HCT116 (cell line): ENCODE data around the gene TRAPPC12. TPM values are rescaled to one million over a fixed set of nuclear protein-coding genes. Genes with fewer than 3 reads are reported as not detected.

ENCODE experiments used
- ATAC-seq: fragments of 200-7000 bp; cut with Tn5 transposase; 2 replicates; pipeline ENCODE4 v1.9.1; 2020; ENCODE audit warnings: mild to moderate bottlenecking, moderate library complexity
- BruUV-seq: library from RNA; stranded (reverse); fragments of 400-500 nt; replicated peaks from 2 replicates; lab custom pipeline; 2021; lab: Mats Ljungman, UMichigan
- CTCF ChIA-PET: fragments of 300-600 bp; sonication (Branson Sonifier 250); formaldehyde crosslinking; loops from one replicate; lab custom pipeline; 2021; ENCODE audit warnings: antibody characterized with exemption; lab: Charles Lee
- POLR2A ChIA-PET: fragments of 300-600, 350-600 bp; sonication (Branson Sonifier 250); formaldehyde crosslinking; loops from one replicate; lab custom pipeline; 2021; ENCODE audit warnings: antibody characterized with exemption; lab: Charles Lee
- RAD21 ChIA-PET, 2 experiments: fragments of 300-600 bp; sonication (Branson Sonifier 250); formaldehyde crosslinking; loops; one replicate each; lab custom pipeline; 2023; ENCODE audit warnings: low total read pairs in 2 of 2; ENCODE audit not compliant: uncharacterized antibody in 2 of 2, unreplicated experiment in 2 of 2, low non-redundant PET in 1 of 2; lab: Charles Lee
- DNase-seq: peaks from one replicate; pipeline ENCODE4 v3.0.0-alpha.2; 2010; ENCODE audit warnings: low read depth, low spot score
- H2AFZ ChIP-seq: fragments of 200-600 bp; shearing (Covaris generic), sonication (generic); 2 replicates; pipeline ENCODE4 v1.6.1; 2017; ENCODE audit warnings: low read depth, mixed run types, mixed read lengths, antibody characterized with exemption, low read length; ENCODE audit not compliant: poor library complexity, severe bottlenecking
- H3K27ac ChIP-seq: 2 replicates; pipeline ENCODE4 v1.5.1; 2012; ENCODE audit warnings: low read depth, low read length
- H3K27me3 ChIP-seq: fragments of 200-600 bp; sonication (generic); 2 replicates; pipeline ENCODE4 v1.6.1; 2016; ENCODE audit warnings: mixed run types, low read length, mixed read lengths; ENCODE audit not compliant: insufficient read depth
- H3K36me3 ChIP-seq, 2 experiments: fragments of 200-500 bp in 1 of 2; fragments of 200-600 bp in 1 of 2; sonication (Bioruptor generic) in 1 of 2; sonication (generic) in 1 of 2; 2 replicates each; pipeline versions ENCODE4 v1.5.1 to v1.6.1; 2014 to 2016; ENCODE audit warnings: low read length in 2 of 2, inconsistent platforms in 1 of 2, mixed read lengths in 1 of 2, mixed run types in 1 of 2; ENCODE audit not compliant: insufficient read depth in 2 of 2, control insufficient read depth in 1 of 2
- H3K4me1 ChIP-seq, 2 experiments: fragments of 200-600 bp in 1 of 2; sonication (generic) in 1 of 2; 2 replicates each; pipeline versions ENCODE4 v1.5.1 to v1.6.1; 2012 to 2017; ENCODE audit warnings: low read length in 2 of 2, inconsistent platforms in 1 of 2, mild to moderate bottlenecking in 1 of 2, mixed read lengths in 1 of 2, mixed run types in 1 of 2, moderate library complexity in 1 of 2; ENCODE audit not compliant: insufficient read depth in 2 of 2, control insufficient read depth in 1 of 2
- H3K4me2 ChIP-seq: fragments of 200-600 bp; sonication (generic); 2 replicates; pipeline ENCODE4 v1.6.1; 2017; ENCODE audit warnings: mixed run types, low read length, mixed read lengths
- H3K4me3 ChIP-seq, 2 experiments: fragments of 200-600 bp in 1 of 2; sonication (generic) in 1 of 2; replicated peaks in 1 of 2; 2 replicates each; pipeline ENCODE4 v1.5.1; 2011 to 2016; ENCODE audit warnings: low read length in 2 of 2, control low read depth in 1 of 2, low read depth in 1 of 2, mild to moderate bottlenecking in 1 of 2, mixed read lengths in 1 of 2, mixed run types in 1 of 2
- H3K79me2 ChIP-seq: fragments of 200-600 bp; sonication (generic); 2 replicates; pipeline ENCODE4 v1.6.1; 2017; ENCODE audit warnings: mild to moderate bottlenecking, mixed run types, low read length, moderate library complexity, mixed read lengths; ENCODE audit not compliant: insufficient read depth
- H3K9ac ChIP-seq: fragments of 200-600 bp; sonication (generic); 2 replicates; pipeline ENCODE4 v1.6.1; 2016; ENCODE audit warnings: low read length, mixed read lengths
- H3K9me2 ChIP-seq: fragments of 200-600 bp; sonication (generic), shearing (Covaris generic); 2 replicates; pipeline ENCODE4 v1.6.1; 2017; ENCODE audit warnings: mixed run types, mild to moderate bottlenecking, moderate library complexity; ENCODE audit not compliant: insufficient read depth
- H3K9me3 ChIP-seq, 2 experiments: fragments of 200-500 bp in 1 of 2; fragments of 200-600 bp in 1 of 2; sonication (Bioruptor generic) in 1 of 2; sonication (generic) in 1 of 2; 2 replicates each; pipeline ENCODE4 v1.6.1; 2014 to 2017; ENCODE audit warnings: low read length in 2 of 2, mixed read lengths in 2 of 2, inconsistent platforms in 1 of 2, low read depth in 1 of 2, mild to moderate bottlenecking in 1 of 2, mixed run types in 1 of 2, moderate library complexity in 1 of 2; ENCODE audit not compliant: control insufficient read depth in 1 of 2, insufficient read depth in 1 of 2
- H4K20me1 ChIP-seq: fragments of 200-600 bp; sonication (generic), shearing (Covaris generic); 2 replicates; pipeline ENCODE4 v1.6.1; 2017; ENCODE audit warnings: mixed run types, mild to moderate bottlenecking, moderate library complexity; ENCODE audit not compliant: insufficient read depth
- ATF3 ChIP-seq: IDR thresholded peaks from 2 replicates; pipeline ENCODE4 v1.6.1; 2012
- EGR1 ChIP-seq: IDR thresholded peaks from 2 replicates; pipeline ENCODE4 v1.6.1; 2012; ENCODE audit warnings: low read depth
- FOSL1 ChIP-seq: IDR thresholded peaks from 2 replicates; pipeline ENCODE4 v1.6.1; 2012; ENCODE audit warnings: low read depth
- JUND ChIP-seq: IDR thresholded peaks from 2 replicates; pipeline ENCODE4 v1.6.1; 2012
- MAX ChIP-seq: IDR thresholded peaks from 2 replicates; pipeline ENCODE4 v1.6.1; 2012
- POLR2A ChIP-seq: IDR thresholded peaks from 2 replicates; pipeline ENCODE4 v1.7.0; 2011; ENCODE audit warnings: borderline replicate concordance; ENCODE audit not compliant: insufficient read depth, insufficient read length; ENCODE audit errors: extremely low read depth
- SIN3A ChIP-seq: IDR thresholded peaks from 2 replicates; pipeline ENCODE4 v1.6.1; 2012; ENCODE audit warnings: low read depth
- SP1 ChIP-seq: IDR thresholded peaks from 2 replicates; pipeline ENCODE4 v1.6.1; 2012; ENCODE audit warnings: low read depth
- SRF ChIP-seq: IDR thresholded peaks from 2 replicates; pipeline ENCODE4 v1.6.1; 2012; ENCODE audit warnings: low read depth
- YY1 ChIP-seq: IDR thresholded peaks from 2 replicates; pipeline ENCODE4 v1.6.1; 2011; ENCODE audit warnings: low read length, low read depth, moderate library complexity, mild to moderate bottlenecking; ENCODE audit not compliant: insufficient replicate concordance; ENCODE audit errors: extremely low read depth
- ZBTB33 ChIP-seq: IDR thresholded peaks from 2 replicates; pipeline ENCODE4 v1.6.1; 2011; ENCODE audit warnings: mild to moderate bottlenecking, low read length, moderate library complexity; ENCODE audit not compliant: insufficient replicate concordance; ENCODE audit errors: extremely low read depth
- ZFX ChIP-seq: fragments of 450-650 bp; IDR thresholded peaks from 2 replicates; pipeline ENCODE4 v1.6.1; 2017
- ZNF274 ChIP-seq: fragments of 200-500 bp; sonication (Bioruptor generic); IDR thresholded peaks from 2 replicates; pipeline ENCODE4 v1.6.1; 2014; ENCODE audit warnings: mild to moderate bottlenecking, low read depth, low read length, inconsistent platforms
- intact Hi-C: fragments of 100-400 bp; cut with micrococcal nuclease; formaldehyde crosslinking; loops from 2 replicates; pipeline ENCODE4 v1.10.0; 2022
- total RNA-seq: library from RNA; stranded (reverse); gene quantifications from one replicate; pipeline ENCODE4 v1.2.1, GENCODE V29; 2021; ENCODE audit not compliant: unreplicated experiment

The TRAPPC12 gene
- total RNA-seq, 1 experiment from 2014 or later, result 47.4 TPM

- no peak overlapping the region for H3K4me3 ChIP-seq
- no peaks in the 10 kb centered on the region for H3K27me3 ChIP-seq
- H3K79me2 ChIP-seq, result no peaks in the 10 kb centered on the region
- ChIA-PET POLR2A (no interaction called here), CTCF (no interaction called here), RAD21 (no interaction called here)
- H3K9ac ChIP-seq, result no peak overlapping the region
- no peak for DNase-seq
- no peak overlapping the region for H3K4me2 ChIP-seq
- H3K27ac ChIP-seq, result no peak overlapping the region
- BruUV-seq, result no TSS peak
- no peaks in the 10 kb centered on the region for H3K9me3 ChIP-seq
- H3K4me1 ChIP-seq, result no peaks in the 10 kb centered on the region
- H4K20me1 ChIP-seq, result no peaks in the 10 kb centered on the region
- ATAC-seq, result no peak
- no peak overlapping the region for H2AFZ ChIP-seq
- intact Hi-C loops, result no loop called here
- TF ChIP-seq EGR1, result no peak
- no peak for TF ChIP-seq ZFX
- no peak for TF ChIP-seq JUND
- no peak for TF ChIP-seq MAX
- no peak for TF ChIP-seq YY1
- no peak for TF ChIP-seq ATF3
- no peak for TF ChIP-seq SP1
- TF ChIP-seq POLR2A, result no peak
- no peak for TF ChIP-seq FOSL1
- TF ChIP-seq ZBTB33, result no peak
- TF ChIP-seq SRF, result no peak
- TF ChIP-seq ZNF274, result no peak
- no peak for TF ChIP-seq SIN3A
- H3K36me3 ChIP-seq, result no peaks in the 10 kb centered on the region; a peak in 1 of 4 replicates
- no peaks in the 10 kb centered on the region for H3K9me2 ChIP-seq
Measured at GRCh38 chr2:3470166-3470651, 90.7 kb downstream of the TRAPPC12 start.
